K562 (cell line): ENCODE data around the gene SGMS1. TPM values are rescaled to one million over a fixed set of nuclear protein-coding genes. Genes with fewer than 3 reads are reported as not detected.

Source experiments
- ATF7 ChIP-seq: fragments of 450-650 bp; IDR thresholded peaks from 2 replicates; pipeline ENCODE4 v1.7.1; 2014; ENCODE audit warnings: mild to moderate bottlenecking, moderate library complexity
- CBFB ChIP-seq: sonication (generic); formaldehyde crosslinking; IDR thresholded peaks from 2 replicates; pipeline ENCODE4 v1.4.0; 2020; ENCODE audit warnings: mild to moderate bottlenecking, missing genetic modification reagents
- CCAR2 ChIP-seq: fragments of 200-400 bp; formaldehyde crosslinking; IDR thresholded peaks from 2 replicates; pipeline ENCODE4 v1.6.1; 2017; ENCODE audit warnings: mild to moderate bottlenecking, low read depth, low read length
- CTCF ChIP-seq, 3 experiments: IDR thresholded peaks in 2 of 3; conservative IDR thresholded peaks in 1 of 3; 2 replicates each; pipeline ENCODE4 v1.5.1; 2011 to 2012; ENCODE audit warnings: low read length in 3 of 3, mild to moderate bottlenecking in 3 of 3, control low read depth in 2 of 3, improper control_type of control experiment in 1 of 3, inconsistent platforms in 1 of 3, low read depth in 1 of 3, mixed read lengths in 1 of 3, moderate library complexity in 1 of 3; ENCODE audit not compliant: insufficient read depth in 2 of 3
- FIP1L1 ChIP-seq: fragments of 200-400 bp; formaldehyde crosslinking; IDR thresholded peaks from 2 replicates; pipeline ENCODE4 v1.6.1; 2018; ENCODE audit warnings: mild to moderate bottlenecking, low read depth, low read length; ENCODE audit not compliant: poor library complexity, severe bottlenecking
- KLF16 ChIP-seq: IDR thresholded peaks from 2 replicates; pipeline ENCODE4 v1.6.1; 2016; ENCODE audit warnings: antibody characterized with exemption
- NFRKB ChIP-seq: fragments of 450-650 bp; IDR thresholded peaks from 2 replicates; pipeline ENCODE4 v1.6.1; 2016; ENCODE audit warnings: low read depth
- NONO ChIP-seq, 2 experiments: fragments of 200-400 bp in 1 of 2; fragments of 450-650 bp in 1 of 2; formaldehyde crosslinking in 1 of 2; IDR thresholded peaks; 2 replicates each; pipeline ENCODE4 v1.6.1; 2017; ENCODE audit warnings: low read depth in 2 of 2, mild to moderate bottlenecking in 2 of 2, moderate library complexity in 2 of 2, low read length in 1 of 2
- SMC3 ChIP-seq: conservative IDR thresholded peaks from 2 replicates; pipeline ENCODE4 v1.6.1; 2011; ENCODE audit warnings: low read depth, low read length, improper control_type of control experiment; ENCODE audit not compliant: insufficient read depth
- TBP ChIP-seq: optimal IDR thresholded peaks from 2 replicates; pipeline ENCODE3; 2011; ENCODE audit warnings: low read depth, low read length, improper control_type of control experiment
- ZKSCAN1 ChIP-seq: fragments of 150-350 bp; IDR thresholded peaks from 2 replicates; pipeline ENCODE4 v1.6.1; 2016; ENCODE audit warnings: low read depth, low read length
- ZNF282 ChIP-seq: sonication (generic); formaldehyde crosslinking; IDR thresholded peaks from 2 replicates; pipeline ENCODE4 v1.8.1; 2023; ENCODE audit warnings: missing genetic modification reagents
- ZNF436 ChIP-seq: fragments of 250-450, 450-650 bp; sonication (Bioruptor Pico); formaldehyde crosslinking; IDR thresholded peaks from 2 replicates; pipeline ENCODE4 v1.7.0; 2020; ENCODE audit warnings: mild to moderate bottlenecking
- ZNF707 ChIP-seq: fragments of 250-450 bp; sonication (Bioruptor Pico); conservative IDR thresholded peaks from 2 replicates; pipeline ENCODE4 v1.8.0; 2022; ENCODE audit warnings: inconsistent platforms, mild to moderate bottlenecking, moderate library complexity
- ZNF830 ChIP-seq: fragments of 250-450 bp; sonication (Bioruptor Pico); IDR thresholded peaks from 2 replicates; pipeline ENCODE4 v1.5.0; 2021; ENCODE audit warnings: mild to moderate bottlenecking
- polyA plus RNA-seq, 8 experiments: library from polyadenylated mRNA; depleted of rRNA in 4 of 8; stranded (reverse) in 5 of 8; unstranded in 3 of 8; fragments of >200 nt; fragmentation: Nextera tagmentation in 2 of 8; fragmentation: Illumina TruSeq in 1 of 8; extraction: Ambion mirVana in 2 of 8; extraction: Trizol in 1 of 8; gene quantifications; 2 replicates each; pipeline versions ENCODE4 v1.2.1 to v1.2.3, GENCODE V29; 2011 to 2014; ENCODE audit warnings: inconsistent platforms in 1 of 8, missing spikeins in 1 of 8
- total RNA-seq, 7 experiments: library from RNA; depleted of rRNA in 6 of 7; stranded (reverse); fragments of >200 nt in 6 of 7; fragmentation: Illumina TruSeq in 2 of 7; extraction: Trizol in 2 of 7; gene quantifications; 2 replicates each; pipeline versions ENCODE4 v1.2.1 to v1.2.3, GENCODE V29; 2011 to 2021; ENCODE audit warnings: low replicate concordance in 1 of 7
- TF ChIP-seq, protein P1 (sequence below), 2 experiments: fragments of 450-650 bp; formaldehyde crosslinking in 1 of 2; IDR thresholded peaks; 2 replicates each; pipeline versions ENCODE4 v1.4.0 to v1.6.1; 2014 to 2020; ENCODE audit warnings: mild to moderate bottlenecking in 2 of 2, borderline replicate concordance in 1 of 2, low read depth in 1 of 2
- TF ChIP-seq, protein P2 (sequence below): sonication (generic); formaldehyde crosslinking; IDR thresholded peaks from 2 replicates; pipeline ENCODE4 v1.8.0; 2022; ENCODE audit warnings: mild to moderate bottlenecking, missing genetic modification reagents

The SGMS1 gene
- total and polyA plus RNA-seq, 9 of the 15 experiments (the other 6 are each of a cell fraction or from before 2014, with no cell fraction given) = 22.6 to 232 (median 82.2) TPM

DNA sequence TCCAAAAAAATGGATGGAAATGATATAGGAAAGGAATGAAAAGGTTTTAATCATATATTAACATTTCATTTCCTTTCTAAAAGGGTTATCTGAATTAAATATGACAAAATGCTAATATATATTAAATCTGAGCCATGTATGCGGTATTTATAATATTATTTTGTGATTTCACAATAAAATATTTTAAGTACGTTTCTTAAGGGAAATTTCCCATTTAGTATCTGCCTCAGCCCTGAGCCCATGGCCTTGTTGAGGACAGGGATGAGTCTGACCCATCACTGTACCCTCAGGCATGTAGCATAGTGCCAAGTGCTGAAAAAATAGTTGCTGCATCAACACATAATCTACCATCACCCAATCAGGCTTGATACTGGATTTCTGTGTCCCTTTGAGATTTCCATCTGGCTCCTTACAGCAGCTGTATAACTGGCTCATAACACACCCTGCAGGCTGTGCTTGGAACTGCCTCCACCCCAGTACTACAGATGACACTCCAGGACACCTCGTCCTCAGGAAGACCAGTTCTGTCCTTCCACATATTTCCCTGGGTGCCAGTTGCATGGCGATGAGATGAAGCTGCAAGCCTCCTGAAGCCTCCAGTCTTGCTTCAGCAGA is 313.1 kb downstream of the SGMS1 start (continued):
- TF ChIP-seq, protein P1, sequence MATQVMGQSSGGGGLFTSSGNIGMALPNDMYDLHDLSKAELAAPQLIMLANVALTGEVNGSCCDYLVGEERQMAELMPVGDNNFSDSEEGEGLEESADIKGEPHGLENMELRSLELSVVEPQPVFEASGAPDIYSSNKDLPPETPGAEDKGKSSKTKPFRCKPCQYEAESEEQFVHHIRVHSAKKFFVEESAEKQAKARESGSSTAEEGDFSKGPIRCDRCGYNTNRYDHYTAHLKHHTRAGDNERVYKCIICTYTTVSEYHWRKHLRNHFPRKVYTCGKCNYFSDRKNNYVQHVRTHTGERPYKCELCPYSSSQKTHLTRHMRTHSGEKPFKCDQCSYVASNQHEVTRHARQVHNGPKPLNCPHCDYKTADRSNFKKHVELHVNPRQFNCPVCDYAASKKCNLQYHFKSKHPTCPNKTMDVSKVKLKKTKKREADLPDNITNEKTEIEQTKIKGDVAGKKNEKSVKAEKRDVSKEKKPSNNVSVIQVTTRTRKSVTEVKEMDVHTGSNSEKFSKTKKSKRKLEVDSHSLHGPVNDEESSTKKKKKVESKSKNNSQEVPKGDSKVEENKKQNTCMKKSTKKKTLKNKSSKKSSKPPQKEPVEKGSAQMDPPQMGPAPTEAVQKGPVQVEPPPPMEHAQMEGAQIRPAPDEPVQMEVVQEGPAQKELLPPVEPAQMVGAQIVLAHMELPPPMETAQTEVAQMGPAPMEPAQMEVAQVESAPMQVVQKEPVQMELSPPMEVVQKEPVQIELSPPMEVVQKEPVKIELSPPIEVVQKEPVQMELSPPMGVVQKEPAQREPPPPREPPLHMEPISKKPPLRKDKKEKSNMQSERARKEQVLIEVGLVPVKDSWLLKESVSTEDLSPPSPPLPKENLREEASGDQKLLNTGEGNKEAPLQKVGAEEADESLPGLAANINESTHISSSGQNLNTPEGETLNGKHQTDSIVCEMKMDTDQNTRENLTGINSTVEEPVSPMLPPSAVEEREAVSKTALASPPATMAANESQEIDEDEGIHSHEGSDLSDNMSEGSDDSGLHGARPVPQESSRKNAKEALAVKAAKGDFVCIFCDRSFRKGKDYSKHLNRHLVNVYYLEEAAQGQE (IDR thresholded peaks at IDR 0.05; ENCODE audit: borderline replicate concordance) = peak; percentile 46; the same call in 1 of the 2 replicates
- TF ChIP-seq, protein P1 (CRISPR knock-in tag; IDR thresholded peaks at IDR 0.05; ENCODE audit: low read depth) = no peak
- TF ChIP-seq CBFB (CRISPR knock-in tag) (no peak), CCAR2 (0 out of 2 replicates have a peak, but pooled peaks have one; percentile 49), ZNF282 (no peak), NFRKB (no peak), FIP1L1 (no peak), ZNF830 (CRISPR knock-in tag) (no peak), ZKSCAN1 (no peak), SMC3 (peak; percentile 66), CTCF (IDR thresholded peaks at IDR 0.05 in 2 of 3, conservative IDR thresholded peaks at IDR 0.05 in 1 of 3; ENCODE audit: insufficient read depth in 2 of 3, low read depth in 1 of 3, low read length in 3 of 3) (peak; percentile 78 to 93 (median 78)), ATF7 (no peak), ZNF436 (no peak), KLF16 (0 out of 2 replicates have a peak, but pooled peaks have one; percentile 52), NONO (IDR thresholded peaks at IDR 0.05; ENCODE audit: low read depth in 2 of 2, low read length in 1 of 2) (no peak), TBP (no peak), ZNF707 (CRISPR knock-in tag) (0 out of 2 replicates have a peak, but pooled peaks have one; percentile 25)
- TF ChIP-seq, protein P2, sequence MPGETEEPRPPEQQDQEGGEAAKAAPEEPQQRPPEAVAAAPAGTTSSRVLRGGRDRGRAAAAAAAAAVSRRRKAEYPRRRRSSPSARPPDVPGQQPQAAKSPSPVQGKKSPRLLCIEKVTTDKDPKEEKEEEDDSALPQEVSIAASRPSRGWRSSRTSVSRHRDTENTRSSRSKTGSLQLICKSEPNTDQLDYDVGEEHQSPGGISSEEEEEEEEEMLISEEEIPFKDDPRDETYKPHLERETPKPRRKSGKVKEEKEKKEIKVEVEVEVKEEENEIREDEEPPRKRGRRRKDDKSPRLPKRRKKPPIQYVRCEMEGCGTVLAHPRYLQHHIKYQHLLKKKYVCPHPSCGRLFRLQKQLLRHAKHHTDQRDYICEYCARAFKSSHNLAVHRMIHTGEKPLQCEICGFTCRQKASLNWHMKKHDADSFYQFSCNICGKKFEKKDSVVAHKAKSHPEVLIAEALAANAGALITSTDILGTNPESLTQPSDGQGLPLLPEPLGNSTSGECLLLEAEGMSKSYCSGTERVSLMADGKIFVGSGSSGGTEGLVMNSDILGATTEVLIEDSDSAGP (CRISPR knock-in tag) = 0 out of 2 replicates have a peak, but pooled peaks have one; percentile 41
